Skeletal muscle cell (primary cell): Measurements from ENCODE around the gene TJAP1.
A peak's percentile ranks its signal among the peaks of the same experiment; 100 is the strongest.
"Not testable (repeated sequence)": the region's sequence is repeated elsewhere in the genome, so short reads cannot be mapped to it uniquely, and the experiment has no call there.

Experiments
- DNase-seq: peaks from one replicate; pipeline ENCODE4 v3.0.0-alpha.2; 2010; ENCODE audit warnings: low read depth
- H3K4me3 ChIP-seq: 2 replicates; pipeline ENCODE4 v1.5.1; 2011; ENCODE audit warnings: low read depth, mild to moderate bottlenecking, control low read depth, low read length, moderate library complexity

The TJAP1 gene

DNA sequence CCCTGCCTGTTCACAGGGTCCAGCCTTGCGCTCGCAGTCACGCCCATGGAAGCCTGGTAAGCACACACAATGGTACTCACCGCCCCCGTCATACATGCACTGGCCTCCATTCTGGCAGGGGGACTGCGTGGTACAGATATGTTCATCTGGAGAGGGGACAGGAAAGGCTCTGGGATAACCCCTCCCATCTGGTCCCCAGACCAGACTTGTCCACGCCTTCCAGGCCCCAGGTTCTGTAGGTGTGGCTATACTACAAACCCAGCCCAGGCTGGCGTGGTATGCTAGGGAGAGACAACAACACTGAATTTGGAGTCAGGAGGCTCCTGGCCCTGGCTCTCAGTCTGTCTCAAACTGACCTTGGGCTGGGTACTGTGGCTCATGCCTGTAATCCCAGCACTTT is 25.4 kb upstream of the TJAP1 start:
- no peak for DNase-seq
- H3K4me3 ChIP-seq: no peak overlapping the region

GRCh38 chr6:43452896-43453295 is 24.5 kb upstream of the TJAP1 start:
- H3K4me3 ChIP-seq: no peak overlapping the region
- no peak for DNase-seq

DNA sequence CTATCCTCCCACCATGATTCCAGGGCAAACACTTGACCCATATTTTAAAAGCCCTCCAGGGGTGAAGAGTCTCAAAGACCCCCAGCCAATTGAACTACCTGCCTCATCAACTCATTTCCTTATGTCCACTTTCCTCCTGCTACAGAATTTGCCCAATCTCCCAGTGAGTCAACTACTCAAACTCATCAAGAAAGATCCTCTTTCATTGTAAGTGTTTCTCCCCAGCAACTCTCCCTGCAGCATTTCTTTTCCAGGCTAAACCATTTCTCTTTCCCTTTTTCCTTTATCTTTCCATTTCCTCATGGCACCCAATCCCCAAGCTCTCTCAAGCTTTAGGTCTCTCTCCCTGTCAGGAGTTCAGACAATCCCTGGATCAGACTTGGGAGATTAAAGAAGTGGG is 23.5 kb upstream of the TJAP1 start:
- H3K4me3 ChIP-seq: no peak overlapping the region

DNA sequence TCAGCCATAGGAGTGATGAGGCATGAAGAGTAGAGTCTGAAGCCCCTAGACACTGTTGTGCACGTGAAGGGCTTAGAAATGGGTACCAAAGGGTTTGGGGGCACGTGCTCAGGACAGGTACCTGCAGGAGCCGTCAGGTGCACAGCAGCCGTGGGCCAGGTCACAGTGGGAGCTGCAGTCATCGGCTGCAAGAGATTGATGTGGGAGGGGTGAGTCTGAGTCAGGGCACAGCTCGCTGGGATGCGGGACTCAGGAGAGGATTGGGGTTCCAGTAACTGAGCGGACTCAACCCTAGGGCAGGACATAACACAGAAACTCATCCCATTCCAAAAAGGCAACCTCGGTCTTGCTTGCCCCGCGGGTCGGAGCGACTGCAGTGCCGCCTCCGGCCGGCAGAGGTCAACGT is 23.1 kb upstream of the TJAP1 start:
- H3K4me3 ChIP-seq: peak overlapping the region; percentile 50
- DNase-seq: no peak

More for the DNA sequence above, 23.5 kb upstream of the TJAP1 start:
- DNase-seq: no peak

DNA sequence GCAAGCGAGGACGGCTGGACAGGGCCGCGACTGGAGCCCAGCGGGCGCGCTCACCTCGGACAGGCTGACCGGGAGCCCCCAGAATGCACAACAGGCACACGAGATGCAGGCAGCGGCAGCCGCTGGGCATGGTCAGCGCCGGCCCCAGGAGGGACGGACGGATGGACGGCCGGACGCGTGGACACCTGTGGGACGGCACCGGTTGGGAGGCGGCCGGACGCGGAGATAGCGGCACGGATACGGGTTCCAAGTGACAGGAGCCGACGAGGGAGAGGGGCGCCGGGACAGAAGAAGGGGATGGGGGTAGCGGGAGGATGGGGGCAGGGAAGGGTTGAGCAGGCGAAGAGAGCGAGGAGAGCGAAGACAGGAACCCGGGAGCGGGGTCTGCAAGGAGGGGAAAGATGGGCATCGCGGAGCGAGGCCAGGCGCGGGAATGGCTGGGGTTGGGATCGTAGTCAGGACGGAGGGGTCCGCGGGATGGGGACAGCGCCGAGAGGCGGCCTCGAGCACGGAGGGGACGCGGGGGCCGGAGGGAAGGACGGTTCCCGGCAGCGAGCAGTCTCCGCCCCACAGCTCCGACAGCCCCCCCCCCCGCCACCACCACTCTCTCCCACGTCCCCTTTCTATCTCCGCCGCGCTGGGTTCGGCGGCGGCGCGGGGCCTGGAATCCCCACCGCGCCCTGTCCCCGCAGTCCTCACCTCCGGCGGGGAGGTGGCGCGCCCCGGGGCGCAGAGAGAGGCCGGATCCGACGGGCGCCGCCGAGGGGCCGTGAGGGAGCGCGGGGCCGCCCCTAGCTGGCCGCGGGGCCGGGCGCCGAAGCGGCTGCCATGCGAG is 22.5 kb upstream of the TJAP1 start:
- DNase-seq: peak; percentile 41
- peak overlapping the region; percentile 50 for H3K4me3 ChIP-seq

DNA sequence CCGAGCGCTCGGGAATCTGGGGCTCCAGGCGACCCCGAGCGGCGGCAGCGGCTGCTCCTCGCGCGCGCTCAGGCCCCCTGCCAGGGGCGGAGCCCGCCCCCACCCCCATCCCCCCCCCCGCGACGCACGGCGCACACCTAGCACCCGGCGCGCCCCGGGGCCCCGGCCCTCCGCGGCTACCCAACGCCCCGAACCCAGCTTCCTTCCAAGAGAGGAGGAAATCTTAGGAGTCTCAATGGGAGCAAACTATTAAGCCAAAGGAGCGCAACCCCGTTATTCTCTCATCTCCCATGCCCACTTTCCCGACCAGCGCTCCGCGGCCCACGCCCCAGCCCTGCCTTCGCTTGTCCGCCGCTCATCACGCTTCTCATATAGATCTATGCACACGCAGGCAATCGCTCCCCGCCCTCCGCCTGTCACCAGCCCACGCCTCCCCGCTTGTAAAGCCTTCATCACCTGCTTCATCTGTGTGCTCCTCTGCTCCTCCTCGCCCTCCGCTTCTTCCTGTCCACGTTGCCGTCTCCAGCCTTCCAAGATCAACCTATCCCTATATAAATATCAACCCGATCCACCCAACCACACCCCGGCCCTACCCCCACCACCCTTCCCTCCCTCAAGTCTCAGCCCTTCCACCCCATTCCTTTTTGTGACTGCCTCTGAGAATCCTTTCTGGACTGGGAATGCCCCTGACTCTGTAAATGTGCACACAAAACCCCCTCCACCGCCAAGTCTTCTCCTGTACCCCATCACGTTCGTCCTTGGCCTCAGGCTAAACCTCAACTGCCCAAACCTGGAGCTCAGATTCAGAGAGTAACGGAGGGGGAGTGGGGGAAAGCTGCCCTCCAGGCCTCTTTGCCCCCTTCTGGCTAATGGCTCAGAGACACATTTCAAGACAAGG is 21.6 kb upstream of the TJAP1 start, which contains the start of gene DLK2:
Gene DLK2, minus strand, starts transcription at position 18 of the 898 bp plus-strand sequence. CDS start 723 bp downstream, outside the sequence.
- DNase-seq: no peak
- H3K4me3 ChIP-seq: peak within 1 kb of the TSS; percentile 50

DNA sequence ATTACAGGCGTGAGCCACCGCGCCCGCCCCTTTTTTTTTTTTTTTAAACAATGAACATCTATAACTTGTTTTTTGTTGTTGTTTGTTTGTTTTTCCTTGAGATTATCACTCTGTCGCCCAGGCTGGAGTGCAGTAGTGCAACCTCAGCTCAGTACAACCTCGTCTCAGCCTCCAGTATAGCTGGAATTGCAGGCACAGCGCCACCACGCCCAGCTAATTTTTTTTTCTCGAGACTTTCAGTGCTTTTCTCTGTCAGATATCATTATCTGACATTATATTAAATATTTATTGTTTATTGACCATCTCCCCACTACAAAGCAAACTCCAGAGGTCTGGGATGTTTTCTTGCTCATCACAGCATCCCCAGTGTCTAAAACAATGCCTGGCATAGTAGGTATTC is 19.7 kb upstream of the TJAP1 start:
- H3K4me3 ChIP-seq: no peak overlapping the region
- DNase-seq: no peak

DNA sequence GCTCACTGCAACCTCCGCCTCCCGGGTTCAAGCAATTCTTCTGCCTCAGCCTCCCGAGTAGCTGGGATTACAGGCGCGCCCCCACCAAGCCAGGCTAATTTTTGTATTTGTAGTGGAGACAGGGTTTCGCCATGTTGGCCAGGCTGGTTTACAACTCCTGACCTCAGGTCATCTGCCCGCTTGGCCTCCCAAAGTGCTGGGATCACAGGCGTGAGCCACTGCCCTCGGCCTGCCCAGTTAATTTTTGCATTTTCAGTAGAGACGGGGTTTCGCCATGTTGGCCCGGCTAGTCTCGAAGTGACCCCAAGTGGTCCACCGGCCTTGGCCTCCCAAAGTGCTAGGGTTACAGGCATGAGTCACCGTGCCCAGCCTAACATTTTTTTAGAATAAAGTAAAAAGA is 19.2 kb upstream of the TJAP1 start:
- H3K4me3 ChIP-seq, DNase-seq: not testable (repeated sequence)

GRCh38 chr6:43459535-43459934 is 17.8 kb upstream of the TJAP1 start:
- DNase-seq: no peak
- H3K4me3 ChIP-seq: no peak overlapping the region

GRCh38 chr6:43460032-43460431 is 17.3 kb upstream of the TJAP1 start:
- DNase-seq: no peak
- H3K4me3 ChIP-seq: no peak overlapping the region

DNA sequence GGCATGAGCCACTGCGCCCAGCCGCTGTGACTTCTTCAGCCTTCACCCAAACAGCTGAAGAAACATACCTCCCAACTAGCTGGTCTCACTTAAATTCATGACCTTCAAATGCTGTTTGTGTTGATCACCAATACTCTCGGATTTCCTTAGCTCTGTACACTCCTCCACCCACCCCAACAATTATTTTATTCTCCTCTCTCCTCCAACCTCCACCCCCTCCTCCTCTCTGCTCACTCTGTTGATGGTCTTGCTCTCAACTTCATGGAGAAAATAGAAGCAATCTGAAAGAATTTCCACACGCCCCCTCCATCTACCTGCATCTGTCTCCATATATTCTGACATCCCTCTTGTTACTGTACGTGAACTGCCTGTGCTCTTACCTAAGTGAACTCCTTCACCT is 15.4 kb upstream of the TJAP1 start:
- H3K4me3 ChIP-seq: no peak overlapping the region
- DNase-seq: no peak

DNA sequence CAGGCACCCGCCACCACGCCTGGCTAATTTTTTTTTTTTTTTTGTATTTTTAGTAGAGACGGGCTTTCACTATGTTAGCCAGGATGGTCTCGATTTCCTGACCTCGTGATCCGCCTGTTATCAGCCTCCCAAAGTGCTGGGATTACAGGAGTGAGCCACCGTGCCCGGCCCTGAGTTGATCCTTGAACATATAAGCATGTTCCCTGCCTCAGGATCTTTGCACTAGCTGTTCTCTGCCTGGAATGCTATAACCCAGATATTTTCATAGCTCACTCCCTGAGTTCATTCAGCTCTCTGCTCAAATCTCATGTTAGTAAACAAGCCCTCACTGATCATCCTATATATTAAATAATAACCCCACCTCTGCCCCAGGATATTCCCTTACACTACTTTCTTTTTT is 13.0 kb upstream of the TJAP1 start:
- H3K4me3 ChIP-seq: no peak overlapping the region
- DNase-seq: no peak

- no peak overlapping the region for H3K4me3 ChIP-seq
- no peak for DNase-seq
These were observed 11.4 kb upstream of the TJAP1 start for GRCh38 chr6:43465948-43466347.

GRCh38 chr6:43467265-43467664 is 10.1 kb upstream of the TJAP1 start:
- H3K4me3 ChIP-seq, DNase-seq: not testable (repeated sequence)

DNA sequence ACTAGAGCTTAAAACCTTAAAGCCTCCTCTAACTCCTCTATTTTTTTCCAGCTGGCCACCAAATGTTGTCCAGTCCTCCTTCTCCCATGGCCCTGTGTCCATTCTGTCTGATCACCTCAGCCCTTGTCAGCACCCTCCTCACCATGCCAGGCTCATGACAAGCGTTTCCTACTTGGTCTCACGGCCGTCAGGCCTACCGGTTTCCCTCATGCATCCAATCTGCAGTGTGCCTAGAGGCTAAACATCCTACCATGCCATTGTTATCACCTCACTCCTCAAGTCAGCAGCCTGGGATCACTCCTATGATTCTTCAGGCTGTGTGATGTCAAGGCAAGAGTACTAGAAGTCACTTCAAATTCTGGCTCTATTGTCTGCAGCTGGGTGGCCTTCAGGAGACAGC is 9.6 kb upstream of the TJAP1 start:
- no peak overlapping the region for H3K4me3 ChIP-seq
- no peak for DNase-seq

DNA sequence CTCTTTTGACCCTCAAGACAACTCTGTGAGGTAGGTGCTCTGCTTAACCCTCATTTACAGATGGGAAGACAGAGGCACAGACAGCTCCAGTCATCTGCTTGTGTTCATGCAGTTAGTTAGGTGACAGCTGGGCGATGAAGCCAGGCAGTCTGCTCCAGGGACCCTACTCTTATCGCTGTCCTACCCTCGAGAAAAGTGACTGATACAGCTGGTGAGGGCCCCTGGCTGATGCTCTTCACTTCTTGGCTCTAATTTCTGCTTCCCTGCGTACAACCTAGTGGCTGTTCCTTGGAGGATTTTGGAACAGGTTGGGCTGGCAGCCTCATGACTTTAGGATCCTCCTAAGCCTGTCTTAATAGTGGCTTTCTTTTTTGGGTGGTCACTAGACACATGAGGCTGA is 9.1 kb upstream of the TJAP1 start:
- DNase-seq: no peak
- no peak overlapping the region for H3K4me3 ChIP-seq

- DNase-seq: no peak
- H3K4me3 ChIP-seq: no peak overlapping the region
These were observed 8.4 kb upstream of the TJAP1 start for GRCh38 chr6:43468748-43469681.

- no peak overlapping the region for H3K4me3 ChIP-seq
- no peak for DNase-seq
These were observed 7.4 kb upstream of the TJAP1 start for GRCh38 chr6:43469947-43470346.

DNA sequence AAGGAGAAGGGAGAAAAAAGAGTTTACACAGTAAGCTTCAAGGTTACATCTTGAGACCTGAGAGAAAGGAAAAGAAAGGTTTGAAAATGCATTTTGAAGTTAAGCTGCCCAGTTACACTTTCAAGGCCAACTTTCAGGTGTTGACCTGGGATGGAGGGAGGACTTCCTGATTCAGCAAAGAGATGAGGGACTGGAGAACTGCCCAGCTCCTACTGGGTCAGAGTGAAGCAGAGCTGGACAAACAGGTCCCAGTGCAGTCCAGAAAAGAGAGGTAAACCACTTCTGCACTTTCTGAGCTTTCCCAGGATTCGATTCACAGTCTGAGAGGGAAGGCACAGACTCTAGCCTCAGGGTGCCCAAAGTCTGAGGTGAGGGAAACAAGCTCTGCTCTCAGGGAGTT is 6.0 kb upstream of the TJAP1 start:
- DNase-seq: no peak
- H3K4me3 ChIP-seq: no peak overlapping the region
